Measurements from ENCODE around the gene PAX8.
"Not testable (repeated sequence)": the region's sequence is repeated elsewhere in the genome, so short reads cannot be mapped to it uniquely, and the experiment has no call there.

The PAX8 gene

GRCh38 chr2:113237604-113238160, 41.0 kb downstream of the PAX8 start:
- DNase-seq (ENCODE audit: low read depth, low spot score): no peak

GRCh38 chr2:113236367-113237159, 42.2 kb downstream of the PAX8 start:
- DNase-seq (ENCODE audit: low read depth, low spot score): no peak

GRCh38 chr2:113235347-113236226, 43.1 kb downstream of the PAX8 start:
- not testable (repeated sequence) for DNase-seq (ENCODE audit: low read depth, low spot score)

GRCh38 chr2:113234721-113235346, 43.9 kb downstream of the PAX8 start:
- no peak for DNase-seq (ENCODE audit: low read depth, low spot score)

- DNase-seq (ENCODE audit: low read depth, low spot score): no peak
Measured at GRCh38 chr2:113233593-113234550, 44.8 kb downstream of the PAX8 start.

- DNase-seq (ENCODE audit: low read depth, low spot score): no peak
Measured at GRCh38 chr2:113232740-113233139, 46.0 kb downstream of the PAX8 start.

GRCh38 chr2:113232123-113232522, 46.6 kb downstream of the PAX8 start:
- DNase-seq (ENCODE audit: low read depth, low spot score): no peak

GRCh38 chr2:113231064-113231463, 47.7 kb downstream of the PAX8 start:
- no peak for DNase-seq (ENCODE audit: low read depth, low spot score)

GRCh38 chr2:113230531-113230930, 48.2 kb downstream of the PAX8 start:
- no peak for DNase-seq (ENCODE audit: low read depth, low spot score)

GRCh38 chr2:113229795-113230194, 48.9 kb downstream of the PAX8 start:
- no peak for DNase-seq (ENCODE audit: low read depth, low spot score)

GRCh38 chr2:113228991-113229716, 49.6 kb downstream of the PAX8 start:
- no peak for DNase-seq (ENCODE audit: low read depth, low spot score)

GRCh38 chr2:113228351-113228750, 50.4 kb downstream of the PAX8 start:
- no peak for DNase-seq (ENCODE audit: low read depth, low spot score)

- no peak for DNase-seq (ENCODE audit: low read depth, low spot score)
Measured at GRCh38 chr2:113227698-113228097, 51.0 kb downstream of the PAX8 start.

- no peak for DNase-seq (ENCODE audit: low read depth, low spot score)
Measured at GRCh38 chr2:113227290-113227689, 51.4 kb downstream of the PAX8 start.

GRCh38 chr2:113226462-113226861, 52.3 kb downstream of the PAX8 start:
- DNase-seq (ENCODE audit: low read depth, low spot score): no peak

- no peak for DNase-seq (ENCODE audit: low read depth, low spot score)
Measured at GRCh38 chr2:113225263-113226259, 53.2 kb downstream of the PAX8 start.

GRCh38 chr2:113224647-113225236, 54.0 kb downstream of the PAX8 start:
- DNase-seq (ENCODE audit: low read depth, low spot score): no peak

GRCh38 chr2:113223813-113224212, 54.9 kb downstream of the PAX8 start:
- no peak for DNase-seq (ENCODE audit: low read depth, low spot score)

Measured in iPS DF 19.7 (cell line).